Caki2 (cell line): Measurements from ENCODE around the gene BRWD1. TPM values are rescaled to one million over a fixed set of nuclear protein-coding genes. Genes with fewer than 3 reads are reported as not detected.

Source experiments
- DNase-seq: peaks from one replicate; pipeline ENCODE4 v3.0.0-alpha.2; 2015; ENCODE audit warnings: low read depth
- in situ Hi-C: cut with HindIII; loops from 2 replicates; pipeline ENCODE4 v1.10.0; 2016; ENCODE audit warnings: low sequenced_read_pairs, low pct_unique_long_range_greater_than_20kb, mixed read lengths
- total RNA-seq: library from RNA; depleted of rRNA; stranded (reverse); fragments of >200 nt; shearing (Covaris generic); gene quantifications from 2 replicates; pipeline ENCODE4 v1.2.3, GENCODE V29; 2014; ENCODE audit warnings: low replicate concordance; rRNA removed

BRWD1 gene
- 33.5 and 37.6 TPM in 2 replicates for total RNA-seq

GRCh38 chr21:39313571-39314142 is at the start of gene BRWD1:
TSS of gene BRWD1 (minus strand) at chr21:39313632. CDS start at chr21:39313491, 141 bp downstream.
- in situ Hi-C loops, result no loop called here
- DNase-seq, result peak; percentile 89

- DNase-seq, result no peak
- in situ Hi-C loops, result no loop called here
Observed at GRCh38 chr21:39362733-39363132, 49.3 kb upstream of the BRWD1 start.

DNA sequence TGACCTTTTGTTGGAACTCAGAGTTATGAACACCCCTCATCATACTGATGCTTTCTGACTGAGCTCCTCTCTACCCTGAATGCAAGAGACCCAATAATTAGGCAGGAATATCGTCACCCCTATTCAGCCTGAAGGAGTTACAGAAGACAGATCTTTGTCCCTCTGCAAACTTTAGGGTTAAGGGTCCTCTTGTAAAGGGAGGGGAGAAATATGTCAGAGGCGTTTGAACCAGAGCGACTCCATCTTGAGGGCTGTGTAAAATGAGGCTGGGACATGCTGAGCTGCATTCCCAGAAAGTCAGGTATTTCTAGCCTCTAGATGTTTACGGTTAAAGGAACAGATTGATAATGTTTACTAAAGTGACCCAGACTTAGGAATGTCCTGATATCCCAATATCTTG is 46.0 kb upstream of the BRWD1 start:
- no peak for DNase-seq
- in situ Hi-C loops, result no loop called here

- in situ Hi-C loops, result no loop called here
- no peak for DNase-seq
Observed at GRCh38 chr21:39353295-39353694, 39.9 kb upstream of the BRWD1 start.

- DNase-seq, result no peak
- in situ Hi-C loops, result no loop called here
Observed at GRCh38 chr21:39350094-39351005, 36.9 kb upstream of the BRWD1 start.

GRCh38 chr21:39349211-39350093 is 36.0 kb upstream of the BRWD1 start:
- DNase-seq, result peak; percentile 99
- in situ Hi-C loops, result no loop called here

GRCh38 chr21:39348355-39349210 is 35.2 kb upstream of the BRWD1 start, which contains the start of gene HMGN1:
TSS of gene HMGN1 (minus strand) at chr21:39349088. CDS start at chr21:39348917, 171 bp downstream.
- peak; percentile 79 for DNase-seq

GRCh38 chr21:39348040-39348354 is 34.6 kb upstream of the BRWD1 start:
- DNase-seq, result no peak
- in situ Hi-C loops, result no loop called here

More at GRCh38 chr21:39348355-39349210, 35.2 kb upstream of the BRWD1 start, which contains the start of gene HMGN1:
- in situ Hi-C loops, result no loop called here

- in situ Hi-C loops, result no loop called here
- no peak for DNase-seq
Observed at GRCh38 chr21:39347537-39347936, 34.1 kb upstream of the BRWD1 start.

DNA sequence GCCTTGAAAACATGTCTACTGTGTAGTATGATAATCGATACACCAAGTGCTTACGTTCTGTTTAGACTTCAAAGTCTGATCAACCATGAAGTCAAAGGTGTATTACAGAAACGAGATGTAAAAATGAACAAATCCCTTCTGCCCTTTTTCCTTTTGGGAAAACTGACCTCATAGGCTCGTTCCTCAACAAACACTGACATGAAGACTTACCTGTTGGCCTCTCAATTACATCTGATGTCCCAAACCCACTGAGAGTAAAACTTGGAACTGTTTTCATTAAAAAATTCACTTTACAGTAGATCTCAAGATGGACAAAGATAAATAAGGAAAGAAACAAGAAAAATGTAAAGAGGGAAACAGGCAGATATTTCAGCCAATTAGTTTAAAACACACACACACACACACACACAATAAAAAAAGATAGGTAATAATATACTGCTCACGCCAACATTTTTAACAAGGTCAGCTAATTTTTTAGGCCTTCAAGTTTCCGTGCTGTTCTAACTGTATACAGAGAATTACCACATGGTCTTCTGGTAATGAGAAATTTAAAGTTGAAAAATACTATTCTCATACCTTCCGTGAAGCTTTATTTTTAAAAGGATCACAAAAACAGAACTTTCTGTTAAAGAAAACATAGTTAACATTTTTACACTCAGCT is 33.4 kb upstream of the BRWD1 start:
- in situ Hi-C loops, result no loop called here
- DNase-seq, result no peak

DNA sequence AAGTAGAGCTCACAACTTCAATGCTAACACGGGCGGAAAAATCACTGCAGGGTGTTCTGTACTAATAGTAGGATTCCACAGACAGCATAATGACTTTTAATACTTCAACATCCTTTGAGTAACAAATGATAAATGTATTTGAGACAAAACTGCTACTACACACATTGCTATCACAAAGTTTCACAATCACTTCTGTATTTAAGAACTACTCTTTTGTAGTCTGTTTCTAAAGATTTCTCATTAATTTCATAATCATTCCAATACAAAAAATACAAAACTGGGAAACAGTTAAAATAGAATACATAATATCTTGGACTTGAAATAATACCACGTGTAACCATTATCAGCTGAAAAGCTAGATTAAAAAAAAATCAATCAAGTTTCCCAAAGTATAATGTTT is 32.8 kb upstream of the BRWD1 start:
- no peak for DNase-seq
- in situ Hi-C loops, result no loop called here

DNA sequence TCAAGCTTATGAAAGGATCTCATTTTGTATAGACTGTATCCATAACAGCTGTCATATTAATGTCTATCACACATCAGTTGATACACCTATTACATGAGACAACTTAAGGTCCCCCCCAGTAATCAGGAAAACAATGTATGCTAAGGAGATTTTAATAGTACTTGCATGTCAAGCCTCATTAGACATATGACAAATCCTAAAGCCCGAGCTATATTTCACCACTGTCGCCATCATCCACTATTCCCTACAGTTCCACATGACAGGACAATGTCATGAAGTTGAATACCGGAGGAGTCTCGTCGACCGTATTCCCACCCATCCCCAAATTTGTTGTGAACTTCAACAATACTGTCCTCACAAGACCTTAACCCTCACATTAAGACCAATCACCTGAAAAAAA is 32.0 kb upstream of the BRWD1 start:
- in situ Hi-C loops, result no loop called here
- no peak for DNase-seq

- in situ Hi-C loops, result no loop called here
- DNase-seq, result no peak
Observed at GRCh38 chr21:39344848-39345247, 31.4 kb upstream of the BRWD1 start.

GRCh38 chr21:39341249-39341923 is 28.0 kb upstream of the BRWD1 start:
- no peak for DNase-seq
- in situ Hi-C loops, result no loop called here

DNA sequence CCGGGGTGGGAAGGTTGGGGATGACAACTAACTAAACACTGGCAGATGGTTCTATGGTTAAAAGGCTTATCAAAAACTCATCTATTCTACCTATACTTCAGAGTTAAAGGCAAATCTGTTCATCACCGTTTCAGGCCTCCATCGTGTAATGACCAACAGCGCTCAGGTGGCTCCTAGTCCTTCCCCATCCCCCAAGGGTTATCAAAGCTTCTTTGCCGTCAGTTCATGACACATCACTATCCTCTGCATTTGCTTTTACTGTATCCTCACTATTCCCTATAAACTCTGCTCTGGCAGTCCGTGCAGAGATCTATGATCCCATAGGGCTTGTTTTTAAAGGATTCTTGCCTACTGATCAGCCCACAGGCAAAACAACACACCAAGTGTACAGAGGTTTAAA is 27.3 kb upstream of the BRWD1 start:
- in situ Hi-C loops, result no loop called here
- DNase-seq, result no peak

DNA sequence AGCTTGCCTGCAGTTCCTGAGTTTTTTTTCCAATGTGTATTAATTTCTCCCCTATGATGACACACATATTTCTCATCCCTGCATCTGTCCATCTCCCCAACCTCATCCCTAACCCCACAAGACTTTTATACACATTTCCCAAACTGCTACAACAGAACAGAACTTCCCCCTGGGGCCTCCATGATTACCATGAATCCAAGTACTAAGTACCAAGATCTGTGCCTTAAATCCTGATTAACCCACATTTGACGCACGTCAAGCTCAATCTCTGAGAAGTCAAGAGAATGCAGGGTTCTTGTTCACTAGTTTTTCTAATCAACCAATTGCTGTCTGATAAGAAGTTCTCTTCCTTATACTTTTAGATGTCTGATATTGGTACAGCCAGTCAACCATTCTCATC is 25.8 kb upstream of the BRWD1 start:
- in situ Hi-C loops, result no loop called here
- no peak for DNase-seq

- DNase-seq, result no peak
Observed at GRCh38 chr21:39336457-39337008, 23.1 kb upstream of the BRWD1 start.

More at GRCh38 chr21:39336457-39337008, 23.1 kb upstream of the BRWD1 start:
- in situ Hi-C loops, result no loop called here
